DMS 273 (cell line): ENCODE measurements around the gene TRIM73.
A peak's percentile ranks its signal among the peaks of the same experiment; 100 is the strongest.
"Not testable (repeated sequence)": the region's sequence is repeated elsewhere in the genome, so short reads cannot be mapped to it uniquely, and the experiment has no call there.

ENCODE experiments used
- DNase-seq: peaks from one replicate; lab custom pipeline; 2025; ENCODE audit not compliant: unreplicated experiment; lab: John Stamatoyannopoulos, UW

Gene TRIM73

DNA sequence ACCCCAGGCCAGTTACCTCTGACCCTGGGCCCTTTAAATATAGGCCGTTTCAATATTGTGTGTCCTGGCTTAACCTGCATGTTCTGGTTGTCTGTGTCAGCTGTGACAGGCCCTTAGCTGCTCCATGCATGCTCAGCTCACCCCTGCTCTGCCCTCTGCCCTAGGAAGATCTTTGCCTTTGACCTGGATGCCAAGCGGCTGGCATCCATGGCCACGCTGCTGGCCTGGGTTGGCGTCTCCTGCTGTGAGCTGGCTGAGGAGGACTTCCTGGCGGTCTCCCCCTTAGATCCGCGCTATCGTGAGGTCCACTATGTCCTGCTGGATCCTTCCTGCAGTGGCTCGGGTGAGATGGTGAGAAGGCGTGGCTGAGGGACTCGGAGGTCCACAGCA lies 20.0 kb downstream of the TRIM73 start:
- not testable (repeated sequence) for DNase-seq

DNA sequence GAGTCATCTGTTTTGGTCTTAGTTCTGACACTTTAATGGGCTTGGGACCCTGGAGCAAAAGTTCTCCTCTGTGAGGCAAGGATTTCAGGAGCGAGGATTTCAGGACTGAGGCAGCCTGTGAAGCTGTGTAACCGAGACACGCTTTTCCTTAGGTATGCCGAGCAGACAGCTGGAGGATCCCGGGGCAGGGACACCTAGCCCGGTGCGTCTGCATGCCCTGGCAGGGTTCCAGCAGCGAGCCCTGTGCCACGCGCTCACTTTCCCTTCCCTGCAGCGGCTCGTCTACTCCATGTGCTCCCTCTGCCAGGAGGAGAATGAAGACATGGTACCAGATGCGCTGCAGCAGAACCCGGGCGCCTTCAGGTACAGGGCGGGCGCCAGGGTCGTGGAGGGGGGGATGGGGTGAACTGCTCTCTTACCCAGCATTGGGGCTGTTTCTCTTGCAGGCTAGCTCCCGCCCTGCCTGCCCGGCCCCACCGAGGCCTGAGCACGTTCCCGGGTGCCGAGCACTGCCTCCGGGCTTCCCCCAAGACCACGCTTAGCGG lies 20.5 kb downstream of the TRIM73 start:
- DNase-seq = peak; percentile 62

DNA sequence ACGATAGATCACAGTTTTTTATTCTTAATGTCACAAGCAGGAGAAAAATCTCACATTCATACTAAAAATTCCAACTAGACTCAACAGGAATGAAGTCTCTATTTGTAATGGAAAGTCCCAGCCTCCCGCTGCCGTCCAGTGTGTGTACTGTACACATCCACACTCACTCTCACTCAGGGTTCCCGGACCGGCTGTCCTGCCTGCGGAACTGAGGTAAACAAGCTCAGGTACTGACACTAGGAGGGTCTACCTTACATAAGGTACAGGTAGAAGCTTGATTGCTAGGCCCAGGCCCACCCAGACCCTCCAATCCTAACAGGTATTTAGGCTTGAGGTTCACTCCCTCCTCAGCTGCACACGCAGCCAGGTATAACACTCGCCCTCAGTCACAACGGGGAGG lies 21.4 kb downstream of the TRIM73 start:
- DNase-seq = not testable (repeated sequence)

DNA sequence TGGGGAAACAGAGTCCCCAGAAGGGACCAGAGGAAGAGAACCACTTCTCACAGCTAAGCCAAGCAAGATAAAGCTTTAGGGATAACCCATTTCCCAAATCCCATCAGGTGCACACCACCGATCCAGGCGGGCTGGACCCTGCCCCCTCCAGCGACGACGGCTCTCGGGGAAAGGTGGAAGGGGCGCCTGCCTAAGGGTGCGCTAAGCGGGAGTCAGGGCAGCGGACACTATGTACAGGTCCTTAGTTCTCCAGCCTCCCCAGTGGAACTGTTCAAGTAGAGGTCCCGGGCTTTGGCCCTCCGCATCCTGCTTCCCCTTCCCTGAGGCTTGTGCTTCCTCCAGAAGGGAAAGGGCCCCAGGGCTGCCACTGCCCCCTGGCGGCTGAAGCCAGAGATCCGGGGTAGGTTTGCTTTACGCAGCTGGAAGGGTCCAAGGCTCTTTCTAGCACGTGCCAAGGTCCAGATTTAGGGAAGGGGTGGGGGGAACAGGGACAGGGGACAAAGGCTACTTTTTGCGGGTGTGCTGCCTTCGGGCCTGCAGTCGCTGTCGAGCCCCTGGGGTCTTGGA lies 22.9 kb downstream of the TRIM73 start:
- DNase-seq = not testable (repeated sequence)

DNA sequence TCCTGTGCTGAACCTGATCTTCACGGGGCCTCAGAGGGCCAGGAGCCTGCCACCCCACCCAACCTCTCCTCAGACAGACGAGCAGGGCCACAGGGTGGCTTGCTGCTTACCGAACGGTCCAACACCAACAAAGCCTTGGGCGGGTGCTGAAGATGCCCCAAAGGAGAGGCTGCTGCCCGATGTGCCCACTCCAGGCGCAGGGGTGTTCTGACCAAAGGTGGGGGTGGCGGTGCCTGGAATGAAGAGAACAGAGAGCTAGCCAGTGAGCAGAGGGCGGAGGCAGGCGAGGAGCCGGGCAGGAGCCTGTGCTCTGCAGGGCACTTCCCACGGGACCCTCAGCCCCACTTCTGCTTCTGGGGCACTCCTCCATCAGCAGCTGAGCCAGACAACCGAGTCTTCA lies 23.8 kb downstream of the TRIM73 start:
- DNase-seq = not testable (repeated sequence)

DNA sequence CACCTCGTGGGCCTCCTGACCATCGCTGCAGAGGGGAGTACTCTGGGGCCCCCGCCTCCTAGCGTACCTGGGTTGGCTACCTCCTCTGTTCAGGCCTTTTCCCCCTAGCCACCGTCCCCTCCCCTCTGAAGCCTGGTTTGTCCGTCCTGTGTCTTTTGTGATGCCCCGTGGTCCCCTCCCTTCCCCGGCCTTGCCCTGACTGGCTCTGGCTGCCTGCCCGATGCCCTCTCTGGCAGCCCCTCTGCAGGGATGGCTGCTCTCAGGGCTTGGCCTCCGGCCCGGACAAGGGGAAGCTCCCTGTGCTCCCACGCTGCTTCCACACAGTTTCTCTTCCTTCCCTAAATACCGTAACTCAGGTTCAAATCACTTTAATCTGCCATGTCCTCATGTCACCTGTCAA lies 24.3 kb downstream of the TRIM73 start:
- DNase-seq = not testable (repeated sequence)

DNA sequence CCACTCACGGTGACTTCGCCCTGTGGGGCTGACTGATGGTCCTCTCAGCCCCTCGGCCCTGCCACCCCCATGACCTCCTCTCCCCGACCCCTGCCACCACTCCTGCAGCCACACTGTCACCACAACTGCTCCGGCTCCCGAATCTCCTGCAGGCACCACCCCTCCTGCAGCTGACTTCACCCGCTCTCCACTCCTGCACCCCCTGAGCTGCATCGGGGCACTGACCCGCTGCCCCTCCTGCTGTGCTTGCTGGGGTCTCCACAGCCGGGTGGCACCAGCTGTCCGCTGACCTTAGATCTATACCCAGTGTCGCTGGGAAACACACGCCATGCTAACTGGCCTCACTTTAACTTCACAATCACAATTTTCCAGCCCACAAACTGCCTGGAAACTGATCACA lies 24.7 kb downstream of the TRIM73 start:
- DNase-seq = not testable (repeated sequence)

DNA sequence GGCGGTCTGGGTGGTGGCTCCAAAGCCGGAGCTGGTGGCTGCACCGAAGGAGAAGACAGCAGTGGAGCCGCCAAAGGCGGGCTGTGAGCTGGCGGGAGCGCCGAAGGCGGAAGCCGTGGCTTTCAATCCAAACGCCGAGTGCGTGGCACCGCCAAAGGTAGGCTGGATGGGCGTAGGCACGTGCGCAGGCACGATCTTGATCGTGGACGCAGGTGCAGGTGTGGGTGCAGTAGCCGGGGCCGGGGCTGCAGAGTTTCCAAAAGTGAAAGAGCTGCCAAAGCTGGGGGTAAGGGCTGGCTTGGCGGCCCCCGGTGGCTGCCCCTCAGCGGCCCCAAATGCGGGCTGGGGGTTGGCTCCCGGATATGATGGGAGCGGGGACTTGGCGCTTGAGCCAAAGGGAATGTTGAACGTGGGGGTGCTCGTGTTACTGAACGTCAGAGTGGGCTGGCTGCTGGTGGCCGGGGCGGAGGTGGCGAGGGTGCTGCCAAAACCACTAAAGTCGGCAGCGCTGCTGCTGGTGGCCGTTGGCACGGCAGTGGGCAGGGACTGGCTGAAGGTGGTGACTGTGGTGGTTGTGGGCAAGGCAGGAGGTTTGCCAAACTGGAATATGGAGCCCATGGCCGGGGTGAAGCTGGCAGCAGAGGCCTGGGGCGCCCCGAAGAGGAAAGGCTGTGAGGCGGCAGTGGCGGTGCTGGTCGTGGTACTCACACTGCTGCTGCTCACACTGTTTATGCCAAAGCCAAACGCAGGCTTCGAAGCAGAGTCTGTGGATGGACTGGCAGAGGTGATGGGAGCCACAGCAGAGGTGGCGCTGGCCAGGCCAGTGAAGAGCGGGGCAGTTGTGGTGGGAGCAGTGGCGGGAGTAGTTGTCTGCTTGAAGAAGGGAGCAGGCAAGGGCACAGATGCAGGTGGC lies 26.6 kb downstream of the TRIM73 start:
- not testable (repeated sequence) for DNase-seq

DNA sequence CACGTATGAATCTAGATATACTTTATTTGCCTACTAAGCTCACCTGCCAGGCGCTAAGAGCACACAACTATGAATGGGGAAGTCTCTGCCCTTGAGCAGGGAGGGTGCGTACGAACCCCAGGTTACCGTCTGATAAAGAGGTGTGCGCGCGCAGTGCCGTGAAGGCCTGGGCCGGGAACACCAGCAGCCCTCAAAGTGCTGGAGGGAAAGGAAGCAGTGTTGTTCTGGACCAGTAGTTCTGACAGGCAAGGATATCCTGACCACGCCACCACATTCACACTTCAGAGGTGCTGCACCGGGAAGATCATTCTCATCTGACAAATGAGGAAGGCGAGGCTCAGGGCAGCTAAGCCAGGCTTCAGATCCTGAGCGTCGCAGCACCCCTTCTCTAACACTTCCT lies 28.1 kb downstream of the TRIM73 start:
- not testable (repeated sequence) for DNase-seq

DNA sequence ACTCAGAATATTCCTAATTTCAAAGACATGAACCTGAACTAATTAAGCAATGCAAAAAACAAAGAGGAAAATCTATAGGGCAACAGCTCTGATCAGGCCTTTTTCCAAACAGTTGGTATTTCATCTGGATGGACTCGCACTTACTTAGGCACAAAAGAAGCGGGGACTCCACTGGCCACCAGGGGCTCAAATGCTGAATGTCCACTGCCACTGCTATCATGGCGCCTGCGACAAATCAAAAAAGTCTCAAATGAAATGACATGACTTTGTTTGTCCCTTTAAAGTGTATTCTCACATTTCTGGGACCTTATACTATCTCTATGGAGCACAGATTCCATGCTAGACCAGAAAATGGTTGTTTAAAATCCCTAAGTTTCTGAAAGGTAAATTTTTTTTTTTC lies 43.6 kb downstream of the TRIM73 start:
- not testable (repeated sequence) for DNase-seq

DNA sequence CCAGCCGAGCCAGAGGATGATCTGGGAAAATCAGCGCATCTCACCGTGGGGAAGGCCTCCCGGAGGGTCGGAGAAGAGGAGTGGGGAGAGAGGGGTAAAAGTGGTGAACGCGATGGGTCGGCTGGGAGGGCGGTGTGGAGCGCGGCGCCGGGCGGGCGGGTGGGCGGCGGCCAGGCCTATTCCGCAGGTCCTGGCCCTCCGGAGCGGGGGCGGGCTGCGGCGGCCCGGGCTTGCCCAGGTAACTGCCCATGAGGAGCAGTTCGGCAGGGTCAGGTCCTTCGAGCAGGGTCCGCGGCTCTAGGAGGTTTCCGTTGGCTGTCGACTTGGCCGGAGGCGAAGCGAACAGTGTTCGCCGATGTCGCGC lies 46.7 kb downstream of the TRIM73 start:
- not testable (repeated sequence) for DNase-seq

DNA sequence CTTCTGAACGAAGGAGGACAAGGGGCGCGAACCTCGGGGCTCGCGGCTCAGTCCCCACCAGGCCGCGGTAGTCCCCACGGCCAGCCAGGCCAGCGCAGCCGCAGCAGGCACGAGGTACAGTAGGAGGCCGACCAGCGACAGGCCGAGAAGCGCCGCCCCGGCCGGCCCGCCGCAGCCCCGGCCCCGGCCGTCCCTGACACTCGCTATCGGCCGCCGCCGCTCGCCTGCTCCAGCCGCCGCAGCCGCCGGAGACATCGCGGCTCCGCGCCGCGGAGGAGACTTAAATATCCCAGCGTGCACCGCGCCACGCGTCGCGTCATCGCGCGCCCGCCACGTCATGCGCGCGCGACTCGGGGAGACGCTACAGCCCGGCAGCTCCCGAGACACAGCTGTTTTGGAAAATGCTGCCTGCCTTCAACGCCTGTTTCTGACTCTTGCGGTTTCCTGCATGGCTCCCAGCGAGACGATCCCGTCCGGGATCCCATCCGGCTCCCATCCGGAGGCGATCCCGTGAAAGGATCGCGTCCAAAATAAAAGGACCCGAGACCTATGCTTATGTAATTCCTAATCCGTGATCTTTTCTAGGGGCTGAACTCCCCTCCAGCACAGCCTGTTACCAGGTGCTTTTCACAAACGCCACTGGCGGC lies 47.2 kb downstream of the TRIM73 start:
- peak; percentile 72 for DNase-seq

DNA sequence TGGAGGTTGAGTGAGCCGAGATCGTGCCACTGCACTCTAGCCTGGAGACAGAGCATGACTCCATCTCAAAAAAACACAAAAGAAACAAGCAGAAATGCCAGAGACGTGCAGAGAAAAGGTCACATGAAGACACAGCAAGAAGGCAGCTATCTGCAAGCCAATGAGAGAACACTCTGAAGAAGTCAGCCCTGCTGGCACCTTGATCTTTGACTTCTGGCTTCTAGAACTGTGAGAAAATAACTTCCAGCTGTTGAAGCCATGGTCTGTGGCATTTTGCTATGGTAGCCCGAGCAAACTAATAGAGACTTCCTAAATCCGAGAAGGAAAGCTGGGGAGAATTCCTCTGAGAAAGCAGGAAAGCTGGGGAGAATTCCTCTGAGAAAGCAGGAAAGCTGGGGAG lies 54.5 kb downstream of the TRIM73 start:
- not testable (repeated sequence) for DNase-seq

DNA sequence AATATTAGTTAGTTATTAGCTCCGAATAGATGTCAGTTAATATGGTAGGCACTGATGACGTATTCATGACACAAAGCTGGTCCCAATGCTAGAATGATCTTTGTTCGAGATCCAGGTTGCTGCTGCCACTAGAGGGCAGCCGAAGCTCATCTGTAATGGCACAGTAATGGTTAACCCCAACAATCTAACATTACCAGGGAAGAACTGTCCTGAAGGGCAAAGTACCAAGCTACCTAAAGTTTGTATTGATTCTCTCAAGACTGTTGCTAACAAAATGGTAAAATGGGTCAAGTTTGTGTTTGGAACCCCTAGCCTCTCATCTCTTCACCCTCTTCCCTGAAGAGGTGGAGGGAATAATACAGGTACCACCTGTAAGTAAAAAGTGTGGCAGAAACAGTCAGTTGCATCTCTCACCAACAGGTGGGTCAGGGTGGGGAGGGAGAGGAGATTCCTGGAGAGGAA lies 57.1 kb downstream of the TRIM73 start:
- DNase-seq = not testable (repeated sequence)
